Measurements from ENCODE around the gene OOSP4B. TPM values are rescaled to one million over a fixed set of nuclear protein-coding genes. Genes with fewer than 3 reads are reported as not detected.
A peak's percentile ranks its signal among the peaks of the same experiment; 100 is the strongest.
"Not testable (repeated sequence)": the region's sequence is repeated elsewhere in the genome, so short reads cannot be mapped to it uniquely, and the experiment has no call there.

The OOSP4B gene
- total RNA-seq (2014; rRNA removed; shearing (Covaris generic)), result not detected in 2 replicates

DNA sequence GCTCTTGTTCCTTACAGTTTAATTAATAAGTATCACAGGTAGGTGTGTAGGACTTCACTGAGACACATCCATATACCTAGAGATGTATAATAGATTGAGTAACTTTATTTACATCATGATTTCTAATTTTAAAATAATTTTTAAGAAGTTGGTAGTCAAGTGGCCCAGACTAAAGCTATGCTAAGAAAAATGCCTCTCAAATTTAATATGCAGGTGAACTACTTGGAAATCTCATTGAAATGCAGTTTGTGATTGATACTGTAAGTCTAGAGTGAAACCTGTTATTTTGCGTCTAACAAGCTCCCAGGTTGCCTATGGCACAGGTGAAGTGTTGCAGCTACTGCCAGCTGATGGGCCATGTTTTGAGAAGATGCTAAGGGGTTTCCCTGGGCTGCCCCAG is at the start of gene OOSP4B:
Gene OOSP4B, plus strand, starts transcription at position 301 of the 400 bp plus-strand sequence.
- no peaks in the 10 kb centered on the region for H3K9me3 ChIP-seq (replicated peaks)
- DNase-seq, result no peak
- H3K4me1 ChIP-seq, result peaks cover 4% of the 10 kb centered on the region; the same call in 1 of the 2 replicates
- no peak within 1 kb of the TSS for H3K27ac ChIP-seq
- no peak within 1 kb of the TSS for H3K4me3 ChIP-seq
- H3K27me3 ChIP-seq, result no peaks in the 10 kb centered on the region
- no peaks in the 10 kb centered on the region for H3K36me3 ChIP-seq

DNA sequence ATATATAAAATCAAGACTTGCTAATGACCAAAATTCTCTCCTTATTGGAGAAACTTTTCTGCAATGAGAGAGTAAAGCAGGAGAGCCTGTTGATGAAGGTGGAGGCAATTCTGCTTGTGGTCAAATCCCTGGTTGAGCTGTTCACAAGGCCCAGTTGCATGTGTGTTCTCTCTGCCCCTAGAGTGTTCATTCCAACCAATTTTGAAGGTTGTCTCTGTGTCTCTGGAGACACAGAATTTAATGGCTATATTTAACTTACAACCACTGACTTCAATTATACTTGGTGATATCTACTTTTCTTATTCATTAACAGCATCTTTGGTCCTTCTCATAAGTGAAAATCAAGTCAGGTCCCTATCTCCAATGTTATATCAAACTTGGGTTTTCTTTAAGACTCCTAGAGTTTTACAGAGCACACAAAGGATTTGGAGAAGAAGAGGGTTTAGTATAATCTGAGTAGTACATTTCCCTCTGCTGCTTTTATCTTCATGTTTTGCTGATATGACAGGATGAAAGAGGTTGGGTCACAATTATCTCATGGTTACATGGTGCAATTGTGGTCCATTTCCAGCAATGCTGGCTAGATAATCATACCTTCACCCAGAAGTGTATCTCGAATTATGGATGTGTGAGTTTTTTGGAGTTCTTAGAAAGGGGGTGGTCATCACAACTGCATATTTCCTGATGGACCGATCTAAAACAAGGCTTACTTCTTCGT is 49.1 kb upstream of the OOSP4B start:
- no peaks in the 10 kb centered on the region for H3K4me1 ChIP-seq
- H3K27me3 ChIP-seq, result no peaks in the 10 kb centered on the region
- no peak overlapping the region for H3K4me3 ChIP-seq
- H3K9me3 ChIP-seq (replicated peaks), result no peaks in the 10 kb centered on the region
- H3K36me3 ChIP-seq, result no peaks in the 10 kb centered on the region
- no peak for DNase-seq
- no peak overlapping the region for H3K27ac ChIP-seq

GRCh38 chr11:59968395-59968783 is 48.6 kb upstream of the OOSP4B start:
- H3K27me3 ChIP-seq, result no peaks in the 10 kb centered on the region
- no peak overlapping the region for H3K27ac ChIP-seq
- H3K4me1 ChIP-seq, result no peaks in the 10 kb centered on the region
- no peaks in the 10 kb centered on the region for H3K9me3 ChIP-seq (replicated peaks)
- no peak overlapping the region for H3K4me3 ChIP-seq
- H3K36me3 ChIP-seq, result no peaks in the 10 kb centered on the region
- DNase-seq, result no peak

GRCh38 chr11:59973097-59973496 is 43.9 kb upstream of the OOSP4B start:
- Histone ChIP-seq H3K9me3 (replicated peaks) (no peaks in the 10 kb centered on the region), H3K27me3 (no peaks in the 10 kb centered on the region), H3K4me1 (no peaks in the 10 kb centered on the region), H3K36me3 (no peaks in the 10 kb centered on the region), H3K4me3 (no peak overlapping the region), H3K27ac (no peak overlapping the region)
- DNase-seq, result no peak

DNA sequence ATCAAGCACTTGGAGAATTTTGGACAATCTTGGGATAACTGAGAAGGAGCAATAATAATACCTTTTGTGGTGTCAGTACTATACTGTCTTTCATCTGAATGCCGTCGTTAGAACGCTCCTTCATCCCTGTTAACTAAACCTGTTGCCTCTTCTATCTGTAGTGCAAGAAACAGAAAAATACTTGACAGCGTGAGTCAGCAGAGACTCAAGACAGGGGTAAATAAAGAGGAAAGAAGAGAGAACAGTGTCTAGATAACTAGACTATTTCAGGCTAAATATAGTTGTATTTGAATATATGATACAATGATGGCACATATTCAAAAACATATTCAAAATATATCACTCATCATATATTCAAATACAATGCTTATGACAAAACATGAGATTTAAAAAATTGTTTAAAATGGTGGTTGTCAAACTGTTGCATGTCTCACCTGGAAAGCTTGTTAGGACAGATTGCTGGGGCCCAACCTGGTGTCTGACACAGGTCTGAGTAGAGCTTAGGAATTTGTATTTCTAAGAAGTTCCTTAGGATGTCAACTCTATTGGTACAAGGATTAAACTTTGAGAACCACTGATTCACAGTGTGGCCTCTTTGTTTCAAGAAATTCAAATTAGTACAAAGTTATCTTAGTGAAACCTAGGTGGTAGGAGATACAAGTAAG is 35.7 kb upstream of the OOSP4B start:
- H3K9me3 ChIP-seq (replicated peaks), result no peaks in the 10 kb centered on the region
- DNase-seq, result no peak
- H3K4me3 ChIP-seq, result no peak overlapping the region
- no peaks in the 10 kb centered on the region for H3K36me3 ChIP-seq
- no peaks in the 10 kb centered on the region for H3K27me3 ChIP-seq
- H3K27ac ChIP-seq, result no peak overlapping the region
- H3K4me1 ChIP-seq, result no peaks in the 10 kb centered on the region

GRCh38 chr11:59982037-59982436 is 34.9 kb upstream of the OOSP4B start:
- H3K36me3 ChIP-seq, result not testable (repeated sequence)

GRCh38 chr11:59983212-59983611 is 33.8 kb upstream of the OOSP4B start:
- H3K4me1 ChIP-seq, result no peaks in the 10 kb centered on the region
- H3K27me3 ChIP-seq, result no peaks in the 10 kb centered on the region
- no peaks in the 10 kb centered on the region for H3K9me3 ChIP-seq (replicated peaks)
- no peak overlapping the region for H3K4me3 ChIP-seq
- no peaks in the 10 kb centered on the region for H3K36me3 ChIP-seq
- no peak for DNase-seq
- no peak overlapping the region for H3K27ac ChIP-seq

More at GRCh38 chr11:59982037-59982436, 34.9 kb upstream of the OOSP4B start:
- H3K4me3 ChIP-seq; H3K4me1 ChIP-seq; H3K27ac ChIP-seq; H3K27me3 ChIP-seq; H3K9me3 ChIP-seq (replicated peaks); DNase-seq: not testable (repeated sequence)

- H3K4me1 ChIP-seq, result no peaks in the 10 kb centered on the region
- no peaks in the 10 kb centered on the region for H3K27me3 ChIP-seq
- H3K36me3 ChIP-seq, result no peaks in the 10 kb centered on the region
Observed at GRCh38 chr11:59984368-59984767, 32.6 kb upstream of the OOSP4B start.

DNA sequence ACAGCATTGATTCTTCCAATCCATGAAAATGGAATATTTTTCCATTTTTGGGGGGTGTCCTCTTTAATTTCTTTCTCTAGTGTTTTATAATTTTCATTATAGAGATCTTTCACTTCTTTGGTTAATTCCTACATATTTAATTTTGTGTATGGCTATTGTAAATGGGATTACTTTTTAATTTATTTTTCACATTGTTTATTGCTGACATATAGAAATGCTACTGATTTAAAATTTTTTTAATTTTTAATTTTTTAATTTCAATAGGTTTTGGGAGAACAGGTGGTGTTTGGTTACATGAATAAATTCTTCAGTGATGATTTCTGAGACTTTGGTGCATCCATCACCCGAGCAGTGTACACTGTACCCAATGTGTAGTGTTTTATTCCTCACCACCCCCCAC is 26.6 kb upstream of the OOSP4B start:
- Histone ChIP-seq H3K36me3 (no peaks in the 10 kb centered on the region), H3K4me1 (no peaks in the 10 kb centered on the region), H3K27ac (no peak overlapping the region), H3K4me3 (no peak overlapping the region), H3K27me3 (no peaks in the 10 kb centered on the region), H3K9me3 (replicated peaks) (no peaks in the 10 kb centered on the region)
- DNase-seq, result no peak

More at GRCh38 chr11:59984368-59984767, 32.6 kb upstream of the OOSP4B start:
- Histone ChIP-seq H3K27ac (no peak overlapping the region), H3K9me3 (replicated peaks) (no peaks in the 10 kb centered on the region), H3K4me3 (no peak overlapping the region)
- no peak for DNase-seq

GRCh38 chr11:59992425-59992824 is 24.6 kb upstream of the OOSP4B start:
- H3K9me3 ChIP-seq (replicated peaks), result no peaks in the 10 kb centered on the region
- H3K4me1 ChIP-seq, result no peaks in the 10 kb centered on the region
- no peak overlapping the region for H3K27ac ChIP-seq
- no peaks in the 10 kb centered on the region for H3K27me3 ChIP-seq
- DNase-seq, result no peak
- no peak overlapping the region for H3K4me3 ChIP-seq
- no peaks in the 10 kb centered on the region for H3K36me3 ChIP-seq

GRCh38 chr11:59997800-59998199 is 19.2 kb upstream of the OOSP4B start:
- DNase-seq, result no peak
- Histone ChIP-seq H3K36me3 (no peaks in the 10 kb centered on the region), H3K27ac (no peak overlapping the region), H3K4me3 (no peak overlapping the region), H3K4me1 (no peaks in the 10 kb centered on the region), H3K9me3 (replicated peaks) (peaks cover 4% of the 10 kb centered on the region; the same call in 1 of the 2 replicates), H3K27me3 (no peaks in the 10 kb centered on the region)

GRCh38 chr11:59999691-60000090 is 17.3 kb upstream of the OOSP4B start:
- Histone ChIP-seq H3K36me3 (no peaks in the 10 kb centered on the region), H3K9me3 (replicated peaks) (peaks cover 4% of the 10 kb centered on the region; the same call in 1 of the 2 replicates), H3K27me3 (no peaks in the 10 kb centered on the region), H3K4me3 (no peak overlapping the region), H3K27ac (no peak overlapping the region), H3K4me1 (no peaks in the 10 kb centered on the region)
- DNase-seq, result no peak

GRCh38 chr11:60003729-60004128 is 13.3 kb upstream of the OOSP4B start:
- DNase-seq, result no peak
- no peaks in the 10 kb centered on the region for H3K4me1 ChIP-seq
- H3K36me3 ChIP-seq, result no peaks in the 10 kb centered on the region
- H3K4me3 ChIP-seq, result no peak overlapping the region
- no peaks in the 10 kb centered on the region for H3K27me3 ChIP-seq
- peaks cover 4% of the 10 kb centered on the region; the same call in 1 of the 2 replicates for H3K9me3 ChIP-seq (replicated peaks)
- H3K27ac ChIP-seq, result no peak overlapping the region

DNA sequence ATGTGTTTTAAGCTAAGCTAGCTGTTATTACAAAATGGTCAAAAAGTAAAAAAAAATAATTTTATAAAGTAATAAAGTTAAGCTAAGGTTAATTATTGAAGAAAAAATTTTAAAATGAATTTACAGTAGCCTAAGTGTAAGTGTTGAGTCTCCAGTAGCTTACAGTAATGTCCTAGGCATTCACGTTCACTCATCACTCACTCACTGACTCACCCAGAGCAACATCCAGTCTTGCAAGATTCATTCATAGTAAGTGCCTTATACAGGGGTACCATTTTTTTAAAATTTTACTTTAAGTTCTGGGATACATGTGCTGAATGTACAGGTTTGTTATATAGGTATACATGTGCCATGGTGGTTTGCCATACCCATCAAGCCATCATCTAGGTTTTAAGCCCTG is 11.6 kb upstream of the OOSP4B start:
- no peak for DNase-seq
- Histone ChIP-seq H3K4me3 (no peak overlapping the region), H3K4me1 (no peaks in the 10 kb centered on the region), H3K27me3 (no peaks in the 10 kb centered on the region), H3K27ac (no peak overlapping the region), H3K36me3 (no peaks in the 10 kb centered on the region), H3K9me3 (replicated peaks) (peaks cover 4% of the 10 kb centered on the region; the same call in 1 of the 2 replicates)

- peak in 1 of 2 experiments; percentile 23 for DNase-seq
- Histone ChIP-seq H3K4me1 (peaks cover 4% of the 10 kb centered on the region; the same call in 1 of the 2 replicates), H3K4me3 (no peak overlapping the region)
Observed at GRCh38 chr11:60018058-60018457, 1.1 kb downstream of the OOSP4B start.

More at GRCh38 chr11:60018058-60018457, 1.1 kb downstream of the OOSP4B start:
- H3K36me3 ChIP-seq, result no peaks in the 10 kb centered on the region
- H3K27ac ChIP-seq, result no peak overlapping the region
- no peaks in the 10 kb centered on the region for H3K9me3 ChIP-seq (replicated peaks)
- H3K27me3 ChIP-seq, result no peaks in the 10 kb centered on the region
